ENCODE results near the gene SEC14L3.
A peak's percentile ranks its signal among the peaks of the same experiment; 100 is the strongest.

SEC14L3 gene

GRCh38 chr22:30423959-30424533 is 47.8 kb downstream of the SEC14L3 start:
- DNase-seq: peak; percentile 92 to 100 (median 99)

GRCh38 chr22:30423301-30423958 is 48.4 kb downstream of the SEC14L3 start:
- peak in 15 of 56 donors; percentile 39 to 81 (median 69) for DNase-seq

- DNase-seq: peak in 47 of 56 donors; percentile 29 to 82 (median 64)
These were observed 49.1 kb downstream of the SEC14L3 start for GRCh38 chr22:30422481-30423300.

- DNase-seq: no peak
These were observed 49.9 kb downstream of the SEC14L3 start for GRCh38 chr22:30421695-30422480.

GRCh38 chr22:30420347-30421125 is 51.3 kb downstream of the SEC14L3 start:
- DNase-seq: peak in 2 of 56 donors; percentile 25 to 28

GRCh38 chr22:30416837-30417236 is 55.0 kb downstream of the SEC14L3 start:
- DNase-seq: no peak

GRCh38 chr22:30416403-30416802 is 55.4 kb downstream of the SEC14L3 start:
- no peak for DNase-seq

GRCh38 chr22:30414525-30415047 is 57.2 kb downstream of the SEC14L3 start:
- no peak for DNase-seq

- peak in 14 of 56 donors; percentile 12 to 64 (median 22) for DNase-seq
These were observed 57.9 kb downstream of the SEC14L3 start for GRCh38 chr22:30413745-30414524.

- peak in 2 of 56 donors; percentile 16 to 28 for DNase-seq
These were observed 58.8 kb downstream of the SEC14L3 start for GRCh38 chr22:30413001-30413400.

- peak in 1 of 56 donors; percentile 43 for DNase-seq
These were observed 60.0 kb downstream of the SEC14L3 start for GRCh38 chr22:30411780-30412179.
